C4-2B (cell line): ENCODE measurements around the gene ADGRV1.
A peak's percentile ranks its signal among the peaks of the same experiment; 100 is the strongest.
"Not testable (repeated sequence)": the region's sequence is repeated elsewhere in the genome, so short reads cannot be mapped to it uniquely, and the experiment has no call there.

Experiments
- H3K27ac ChIP-seq: fragments of 450-650 bp; 2 replicates; pipeline ENCODE4 v1.5.1; 2017
- CTCF ChIP-seq: fragments of 450-650 bp; conservative IDR thresholded peaks from 2 replicates; pipeline ENCODE4 v1.5.1; 2017; ENCODE audit warnings: mild to moderate bottlenecking
- ZFX ChIP-seq: fragments of 450-650 bp; IDR thresholded peaks from 2 replicates; pipeline ENCODE4 v1.6.1; 2017

The ADGRV1 gene

GRCh38 chr5:90783460-90784333 lies 225.1 kb downstream of the ADGRV1 start:
- no peak overlapping the region for H3K27ac ChIP-seq
- TF ChIP-seq CTCF: peak; percentile 98
- TF ChIP-seq ZFX: no peak

GRCh38 chr5:90786756-90787155 lies 228.2 kb downstream of the ADGRV1 start:
- TF ChIP-seq ZFX: no peak
- no peak for TF ChIP-seq CTCF
- H3K27ac ChIP-seq: no peak overlapping the region

- TF ChIP-seq CTCF (no peak), ZFX (no peak)
Measured at GRCh38 chr5:90792725-90793124, 234.1 kb downstream of the ADGRV1 start.

GRCh38 chr5:90793183-90793582 lies 234.6 kb downstream of the ADGRV1 start:
- no peak overlapping the region for H3K27ac ChIP-seq
- TF ChIP-seq ZFX: no peak
- TF ChIP-seq CTCF: peak; percentile 42

More at GRCh38 chr5:90792725-90793124, 234.1 kb downstream of the ADGRV1 start:
- no peak overlapping the region for H3K27ac ChIP-seq

GRCh38 chr5:90796919-90797318 lies 238.3 kb downstream of the ADGRV1 start:
- H3K27ac ChIP-seq: not testable (repeated sequence)

- not testable (repeated sequence) for H3K27ac ChIP-seq
Measured at GRCh38 chr5:90800082-90800481, 241.5 kb downstream of the ADGRV1 start.

GRCh38 chr5:90800515-90800914 lies 241.9 kb downstream of the ADGRV1 start:
- H3K27ac ChIP-seq: not testable (repeated sequence)

- H3K27ac ChIP-seq: no peak overlapping the region
- TF ChIP-seq CTCF (peak; percentile 92), ZFX (no peak)
Measured at GRCh38 chr5:90802474-90803317, 244.1 kb downstream of the ADGRV1 start.
